Panc1 (cell line): Measurements from ENCODE around the gene HNRNPAB.

ENCODE experiments used
- POLR2AphosphoS5 ChIP-seq: IDR thresholded peaks from 2 replicates; pipeline ENCODE4 v1.6.1; 2012; ENCODE audit warnings: mild to moderate bottlenecking, low read depth, low read length, moderate library complexity
- SIN3A ChIP-seq: IDR thresholded peaks from 2 replicates; pipeline ENCODE4 v1.6.1; 2012; ENCODE audit warnings: low read depth, mild to moderate bottlenecking, low read length, moderate library complexity, borderline replicate concordance; ENCODE audit not compliant: insufficient read depth
- TCF7L2 ChIP-seq: IDR thresholded peaks from 2 replicates; pipeline ENCODE4 v1.6.1; 2011; ENCODE audit warnings: mild to moderate bottlenecking, low read depth, low read length, inconsistent platforms
- TF ChIP-seq, protein P1 (sequence below): fragments of 450-650 bp; IDR thresholded peaks from 2 replicates; pipeline ENCODE4 v1.5.1; 2017; ENCODE audit warnings: mild to moderate bottlenecking
- TF ChIP-seq, protein P2 (sequence below), 2 experiments: IDR thresholded peaks; 2 replicates each; pipeline ENCODE4 v1.6.1; 2011 to 2012; ENCODE audit warnings: low read depth in 2 of 2, control low read depth in 1 of 2, low read length in 1 of 2, mild to moderate bottlenecking in 1 of 2, moderate library complexity in 1 of 2; ENCODE audit not compliant: insufficient read depth in 1 of 2

DNA sequence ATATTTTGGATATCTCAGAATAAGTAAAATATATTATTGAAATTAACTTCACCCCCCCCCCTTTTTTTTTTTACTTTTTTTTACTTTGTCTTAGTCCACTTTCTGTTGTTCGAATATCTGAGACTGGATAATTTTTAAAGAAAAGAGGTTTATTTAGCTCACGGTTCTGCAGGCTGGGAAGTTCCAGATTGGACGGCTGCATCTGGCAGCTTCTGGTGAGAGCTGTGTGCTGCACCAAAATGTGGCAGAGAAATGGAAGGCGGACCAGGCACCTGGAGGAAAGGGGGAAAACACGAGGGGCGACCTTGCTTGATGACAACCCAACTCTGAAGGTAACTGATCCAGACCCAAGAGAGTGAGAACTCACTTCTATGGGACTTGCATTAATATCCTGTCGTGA lies 11.5 kb upstream of the HNRNPAB start:
- TF ChIP-seq, protein P1, sequence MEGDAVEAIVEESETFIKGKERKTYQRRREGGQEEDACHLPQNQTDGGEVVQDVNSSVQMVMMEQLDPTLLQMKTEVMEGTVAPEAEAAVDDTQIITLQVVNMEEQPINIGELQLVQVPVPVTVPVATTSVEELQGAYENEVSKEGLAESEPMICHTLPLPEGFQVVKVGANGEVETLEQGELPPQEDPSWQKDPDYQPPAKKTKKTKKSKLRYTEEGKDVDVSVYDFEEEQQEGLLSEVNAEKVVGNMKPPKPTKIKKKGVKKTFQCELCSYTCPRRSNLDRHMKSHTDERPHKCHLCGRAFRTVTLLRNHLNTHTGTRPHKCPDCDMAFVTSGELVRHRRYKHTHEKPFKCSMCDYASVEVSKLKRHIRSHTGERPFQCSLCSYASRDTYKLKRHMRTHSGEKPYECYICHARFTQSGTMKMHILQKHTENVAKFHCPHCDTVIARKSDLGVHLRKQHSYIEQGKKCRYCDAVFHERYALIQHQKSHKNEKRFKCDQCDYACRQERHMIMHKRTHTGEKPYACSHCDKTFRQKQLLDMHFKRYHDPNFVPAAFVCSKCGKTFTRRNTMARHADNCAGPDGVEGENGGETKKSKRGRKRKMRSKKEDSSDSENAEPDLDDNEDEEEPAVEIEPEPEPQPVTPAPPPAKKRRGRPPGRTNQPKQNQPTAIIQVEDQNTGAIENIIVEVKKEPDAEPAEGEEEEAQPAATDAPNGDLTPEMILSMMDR = no peak
- TF ChIP-seq, protein P2, sequence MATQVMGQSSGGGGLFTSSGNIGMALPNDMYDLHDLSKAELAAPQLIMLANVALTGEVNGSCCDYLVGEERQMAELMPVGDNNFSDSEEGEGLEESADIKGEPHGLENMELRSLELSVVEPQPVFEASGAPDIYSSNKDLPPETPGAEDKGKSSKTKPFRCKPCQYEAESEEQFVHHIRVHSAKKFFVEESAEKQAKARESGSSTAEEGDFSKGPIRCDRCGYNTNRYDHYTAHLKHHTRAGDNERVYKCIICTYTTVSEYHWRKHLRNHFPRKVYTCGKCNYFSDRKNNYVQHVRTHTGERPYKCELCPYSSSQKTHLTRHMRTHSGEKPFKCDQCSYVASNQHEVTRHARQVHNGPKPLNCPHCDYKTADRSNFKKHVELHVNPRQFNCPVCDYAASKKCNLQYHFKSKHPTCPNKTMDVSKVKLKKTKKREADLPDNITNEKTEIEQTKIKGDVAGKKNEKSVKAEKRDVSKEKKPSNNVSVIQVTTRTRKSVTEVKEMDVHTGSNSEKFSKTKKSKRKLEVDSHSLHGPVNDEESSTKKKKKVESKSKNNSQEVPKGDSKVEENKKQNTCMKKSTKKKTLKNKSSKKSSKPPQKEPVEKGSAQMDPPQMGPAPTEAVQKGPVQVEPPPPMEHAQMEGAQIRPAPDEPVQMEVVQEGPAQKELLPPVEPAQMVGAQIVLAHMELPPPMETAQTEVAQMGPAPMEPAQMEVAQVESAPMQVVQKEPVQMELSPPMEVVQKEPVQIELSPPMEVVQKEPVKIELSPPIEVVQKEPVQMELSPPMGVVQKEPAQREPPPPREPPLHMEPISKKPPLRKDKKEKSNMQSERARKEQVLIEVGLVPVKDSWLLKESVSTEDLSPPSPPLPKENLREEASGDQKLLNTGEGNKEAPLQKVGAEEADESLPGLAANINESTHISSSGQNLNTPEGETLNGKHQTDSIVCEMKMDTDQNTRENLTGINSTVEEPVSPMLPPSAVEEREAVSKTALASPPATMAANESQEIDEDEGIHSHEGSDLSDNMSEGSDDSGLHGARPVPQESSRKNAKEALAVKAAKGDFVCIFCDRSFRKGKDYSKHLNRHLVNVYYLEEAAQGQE (IDR thresholded peaks at IDR 0.05; ENCODE audit: insufficient read depth in 1 of 2, low read depth in 2 of 2, low read length in 1 of 2) = no peak
- no peak for TF ChIP-seq TCF7L2
- no peak for TF ChIP-seq POLR2AphosphoS5
- TF ChIP-seq SIN3A = no peak
